GM12875 (cell line): ENCODE data around the gene ZNF385D.

Experiments
- H3K4me3 ChIP-seq: one replicate; pipeline ENCODE4 v1.5.1; 2011; ENCODE audit warnings: low read depth, low read length, control low read depth
- CTCF ChIP-seq: IDR thresholded peaks from 2 replicates; pipeline ENCODE4 v1.5.1; 2011; ENCODE audit warnings: low read depth, mild to moderate bottlenecking, control low read depth, inconsistent platforms, low read length, moderate library complexity, borderline replicate concordance; ENCODE audit not compliant: insufficient read depth

ZNF385D gene

GRCh38 chr3:21645121-21645897 is 105.7 kb downstream of the ZNF385D start:
- no peak for TF ChIP-seq CTCF
- no peak overlapping the region for H3K4me3 ChIP-seq

GRCh38 chr3:21644268-21644667 is 106.7 kb downstream of the ZNF385D start:
- H3K4me3 ChIP-seq: no peak overlapping the region
- TF ChIP-seq CTCF: no peak

- H3K4me3 ChIP-seq: no peak overlapping the region
- no peak for TF ChIP-seq CTCF
Observed at GRCh38 chr3:21643752-21644151, 107.3 kb downstream of the ZNF385D start.

- no peak overlapping the region for H3K4me3 ChIP-seq
- TF ChIP-seq CTCF: no peak
Observed at GRCh38 chr3:21642433-21642832, 108.6 kb downstream of the ZNF385D start.

- no peak overlapping the region for H3K4me3 ChIP-seq
- no peak for TF ChIP-seq CTCF
Observed at GRCh38 chr3:21641959-21642358, 109.1 kb downstream of the ZNF385D start.

GRCh38 chr3:21638488-21638887 is 112.5 kb downstream of the ZNF385D start:
- no peak overlapping the region for H3K4me3 ChIP-seq
- no peak for TF ChIP-seq CTCF

GRCh38 chr3:21634112-21634511 is 116.9 kb downstream of the ZNF385D start:
- no peak for TF ChIP-seq CTCF

More at GRCh38 chr3:21634112-21634511, 116.9 kb downstream of the ZNF385D start:
- no peak overlapping the region for H3K4me3 ChIP-seq
